Sigmoid colon (tissue), 7 donors: ENCODE data around the gene MAD1L1. TPM values are rescaled to one million over a fixed set of nuclear protein-coding genes. Genes with fewer than 3 reads are reported as not detected.

Experiments
- DNase-seq: peaks from one replicate; pipeline ENCODE4 v3.0.0-alpha.2; 2019
- H3K27ac ChIP-seq, 4 donors: fragments of 200-600 bp; sonication (generic); one replicate each; pipeline ENCODE4 v1.5.1; 2016 to 2019; ENCODE audit warnings: mild to moderate bottlenecking in 1 of 4
- H3K27me3 ChIP-seq, 3 donors: fragments of 200-600 bp; sonication (generic); one replicate each; pipeline ENCODE4 v1.5.1; 2019; ENCODE audit warnings: mild to moderate bottlenecking in 1 of 3
- H3K36me3 ChIP-seq, 4 donors: fragments of 200-600 bp; sonication (generic); one replicate each; pipeline ENCODE4 v1.5.1; 2016 to 2019
- H3K4me1 ChIP-seq, 4 donors: fragments of 200-600 bp; sonication (generic); one replicate each; pipeline ENCODE4 v1.5.1; 2017 to 2019
- H3K4me3 ChIP-seq, 4 donors: fragments of 200-600 bp; sonication (generic); one replicate each; pipeline ENCODE4 v1.5.1; 2017 to 2019; ENCODE audit warnings: mild to moderate bottlenecking in 2 of 4, moderate library complexity in 1 of 4
- H3K9me3 ChIP-seq, 4 donors: fragments of 200-600 bp in 3 of 4; sonication (generic) in 3 of 4; one replicate each; pipeline versions ENCODE4 v1.5.1 to v1.6.1; 2013 to 2019
- EP300 ChIP-seq, 4 donors: sonication (generic); formaldehyde crosslinking; IDR thresholded peaks; one replicate each; pipeline ENCODE4 v1.6.1; 2017; ENCODE audit warnings: antibody characterized with exemption in 4 of 4
- POLR2A ChIP-seq, 2 donors: fragments of 450-650 bp; IDR thresholded peaks; one replicate each; pipeline ENCODE4 v1.6.1; 2016; ENCODE audit warnings: antibody characterized with exemption in 2 of 2, mild to moderate bottlenecking in 2 of 2, moderate library complexity in 2 of 2
- POLR2AphosphoS5 ChIP-seq, 4 donors: sonication (generic); formaldehyde crosslinking; IDR thresholded peaks; one replicate each; pipeline ENCODE4 v1.6.1; 2017; ENCODE audit warnings: antibody characterized with exemption in 4 of 4
- WGBS, 2 donors: extraction: QIAGEN DNeasy Blood & Tissue Kit; methylation state at CpG; one replicate each; pipeline ENCODE4 v1.1.7; 2013; 5-methylcytosine and 5-hydroxymethylcytosine counted together
- intact Hi-C: fragments of 100-400 bp; cut with DNase I; formaldehyde crosslinking; loops from one replicate; pipeline ENCODE4 v1.15.1; 2023
- polyA plus RNA-seq, 3 donors: library from polyadenylated mRNA; stranded (reverse); fragments of 200-250 nt; gene quantifications; one replicate each; pipeline ENCODE4 v1.2.3, GENCODE V29; 2013
- total RNA-seq, 4 donors: library from RNA; depleted of rRNA; stranded (reverse); fragments of >200 nt; gene quantifications; one replicate each; pipeline ENCODE4 v1.1.0, GENCODE V29; 2016
- TF ChIP-seq, protein P1 (sequence below), 4 experiments: fragments of 450-650 bp in 3 of 4; fragments of 200-600 bp in 1 of 4; IDR thresholded peaks; one replicate each; pipeline ENCODE4 v1.5.1; 2016 to 2019; ENCODE audit warnings: antibody characterized with exemption in 4 of 4, mild to moderate bottlenecking in 3 of 4, moderate library complexity in 2 of 4
- donor health status: healthy with polysubstance abuse.
- donor health status: Bipolar disorder and iron deficiency.
- donor health status: healthy.

Gene MAD1L1
- total and polyA plus RNA-seq, 7 donors: 10.2 to 38.4 (median 20.6) TPM

GRCh38 chr7:2261611-2262010, 28.9 kb upstream of the MAD1L1 start:
- Histone ChIP-seq H3K36me3 (peaks cover 0 to 36% (median 6%) of the 10 kb centered on the region in 4 donors), H3K27ac (no peak overlapping the region)
- intact Hi-C loops: no loop called here

GRCh38 chr7:2260820-2261219, 28.1 kb upstream of the MAD1L1 start:
- Histone ChIP-seq H3K4me1 (no peaks in the 10 kb centered on the region), H3K4me3 (no peak overlapping the region), H3K27ac (no peak overlapping the region), H3K27me3 (no peaks in the 10 kb centered on the region), H3K9me3 (no peaks in the 10 kb centered on the region), H3K36me3 (peaks cover 0 to 43% (median 7%) of the 10 kb centered on the region in 4 donors)
- TF ChIP-seq POLR2AphosphoS5 (IDR thresholded peaks at IDR 0.05) (no peak), POLR2A (IDR thresholded peaks at IDR 0.05) (no peak), EP300 (IDR thresholded peaks at IDR 0.05) (no peak)
- TF ChIP-seq, protein P1, sequence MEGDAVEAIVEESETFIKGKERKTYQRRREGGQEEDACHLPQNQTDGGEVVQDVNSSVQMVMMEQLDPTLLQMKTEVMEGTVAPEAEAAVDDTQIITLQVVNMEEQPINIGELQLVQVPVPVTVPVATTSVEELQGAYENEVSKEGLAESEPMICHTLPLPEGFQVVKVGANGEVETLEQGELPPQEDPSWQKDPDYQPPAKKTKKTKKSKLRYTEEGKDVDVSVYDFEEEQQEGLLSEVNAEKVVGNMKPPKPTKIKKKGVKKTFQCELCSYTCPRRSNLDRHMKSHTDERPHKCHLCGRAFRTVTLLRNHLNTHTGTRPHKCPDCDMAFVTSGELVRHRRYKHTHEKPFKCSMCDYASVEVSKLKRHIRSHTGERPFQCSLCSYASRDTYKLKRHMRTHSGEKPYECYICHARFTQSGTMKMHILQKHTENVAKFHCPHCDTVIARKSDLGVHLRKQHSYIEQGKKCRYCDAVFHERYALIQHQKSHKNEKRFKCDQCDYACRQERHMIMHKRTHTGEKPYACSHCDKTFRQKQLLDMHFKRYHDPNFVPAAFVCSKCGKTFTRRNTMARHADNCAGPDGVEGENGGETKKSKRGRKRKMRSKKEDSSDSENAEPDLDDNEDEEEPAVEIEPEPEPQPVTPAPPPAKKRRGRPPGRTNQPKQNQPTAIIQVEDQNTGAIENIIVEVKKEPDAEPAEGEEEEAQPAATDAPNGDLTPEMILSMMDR (IDR thresholded peaks at IDR 0.05): no peak
- intact Hi-C loops: no loop called here
- no peak for DNase-seq
- 59 to 85% methylated on average over 5 of the region's 5 CpGs for WGBS, 2 donors

More at GRCh38 chr7:2261611-2262010, 28.9 kb upstream of the MAD1L1 start:
- Histone ChIP-seq H3K27me3 (no peaks in the 10 kb centered on the region), H3K9me3 (no peaks in the 10 kb centered on the region), H3K4me1 (no peaks in the 10 kb centered on the region), H3K4me3 (no peak overlapping the region)
- TF ChIP-seq POLR2A (IDR thresholded peaks at IDR 0.05) (no peak), POLR2AphosphoS5 (IDR thresholded peaks at IDR 0.05) (no peak), EP300 (IDR thresholded peaks at IDR 0.05) (no peak)
- TF ChIP-seq, protein P1 (IDR thresholded peaks at IDR 0.05): no peak
- WGBS, 2 donors: 59 to 92% methylated on average over 14 of the region's 14 CpGs
- DNase-seq: no peak

- DNase-seq: no peak
- intact Hi-C loops: no loop called here
- Histone ChIP-seq H3K27ac (no peak overlapping the region), H3K36me3 (peaks cover 0 to 52% (median 10%) of the 10 kb centered on the region in 4 donors), H3K27me3 (no peaks in the 10 kb centered on the region), H3K4me3 (no peak overlapping the region), H3K9me3 (no peaks in the 10 kb centered on the region), H3K4me1 (no peaks in the 10 kb centered on the region)
- TF ChIP-seq EP300 (IDR thresholded peaks at IDR 0.05) (no peak), POLR2A (IDR thresholded peaks at IDR 0.05) (no peak), POLR2AphosphoS5 (IDR thresholded peaks at IDR 0.05) (no peak)
- TF ChIP-seq, protein P1 (IDR thresholded peaks at IDR 0.05): no peak
- WGBS, 2 donors: 90 to 93% methylated on average over 9 of the region's 9 CpGs
These were observed 26.7 kb upstream of the MAD1L1 start for GRCh38 chr7:2259480-2259879.

GRCh38 chr7:2258661-2259365, 26.1 kb upstream of the MAD1L1 start:
- Histone ChIP-seq H3K9me3 (no peaks in the 10 kb centered on the region), H3K36me3 (peaks cover 0 to 48% (median 10%) of the 10 kb centered on the region in 4 donors), H3K27me3 (no peaks in the 10 kb centered on the region), H3K4me3 (no peak overlapping the region), H3K4me1 (no peaks in the 10 kb centered on the region), H3K27ac (no peak overlapping the region)
- intact Hi-C loops: no loop called here
- DNase-seq: no peak
- 90 to 95% methylated on average over 34 of the region's 34 CpGs for WGBS, 2 donors
- TF ChIP-seq EP300 (IDR thresholded peaks at IDR 0.05) (no peak), POLR2AphosphoS5 (IDR thresholded peaks at IDR 0.05) (no peak), POLR2A (IDR thresholded peaks at IDR 0.05) (no peak)

DNA sequence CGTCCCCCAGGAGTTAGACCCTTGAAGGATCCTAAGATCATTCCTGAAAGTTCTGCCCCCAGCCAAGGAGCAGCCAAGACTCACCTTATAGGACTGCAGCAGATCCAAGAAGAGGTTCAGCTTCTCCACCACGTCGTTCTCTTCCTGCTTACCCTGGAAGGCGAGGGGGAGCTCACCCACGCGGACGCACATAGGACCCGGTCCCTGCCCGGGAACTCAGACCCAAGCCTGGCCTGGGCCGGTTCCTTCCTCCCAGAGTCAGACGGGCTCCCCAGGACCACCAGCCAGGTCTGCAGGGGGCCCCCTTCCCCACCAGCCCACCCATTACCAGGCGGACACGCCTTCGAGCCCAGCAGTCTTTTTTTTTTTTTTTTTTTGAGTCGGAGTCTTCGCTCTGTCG, 24.9 kb upstream of the MAD1L1 start:
- Histone ChIP-seq H3K4me3 (no peak overlapping the region), H3K4me1 (no peaks in the 10 kb centered on the region), H3K27me3 (no peaks in the 10 kb centered on the region), H3K36me3 (peaks cover 0 to 42% (median 9%) of the 10 kb centered on the region in 4 donors), H3K9me3 (no peaks in the 10 kb centered on the region), H3K27ac (no peak overlapping the region)
- DNase-seq: no peak
- intact Hi-C loops: no loop called here
- TF ChIP-seq POLR2AphosphoS5 (IDR thresholded peaks at IDR 0.05) (no peak), EP300 (IDR thresholded peaks at IDR 0.05) (no peak), POLR2A (IDR thresholded peaks at IDR 0.05) (no peak)
- TF ChIP-seq, protein P1 (IDR thresholded peaks at IDR 0.05): no peak
- WGBS, 2 donors: 92 to 97% methylated on average over 17 of the region's 17 CpGs
